HG03159 (cell line): ENCODE results near the gene RING1.

Experiments
- ATAC-seq: cut with Tn5 transposase; IDR thresholded peaks from one replicate; pipeline ENCODE4 v1.9.1; 2021; ENCODE audit warnings: mild to moderate bottlenecking, moderate library complexity; ENCODE audit not compliant: unreplicated experiment

The RING1 gene

GRCh38 chr6:33237741-33238140, 29.4 kb downstream of the RING1 start:
- ATAC-seq: no peak

GRCh38 chr6:33241968-33242367, 33.7 kb downstream of the RING1 start:
- ATAC-seq: no peak

- ATAC-seq: no peak
Observed at GRCh38 chr6:33243476-33243875, 35.2 kb downstream of the RING1 start.

- ATAC-seq: peak; percentile 34
Observed at GRCh38 chr6:33247977-33248642, 39.8 kb downstream of the RING1 start.

- peak; percentile 13 for ATAC-seq
Observed at GRCh38 chr6:33248643-33248931, 40.3 kb downstream of the RING1 start.

GRCh38 chr6:33248932-33249731, 40.8 kb downstream of the RING1 start:
- peak; percentile 83 for ATAC-seq

GRCh38 chr6:33249732-33250630, 41.7 kb downstream of the RING1 start:
- no peak for ATAC-seq

GRCh38 chr6:33250731-33251130, 42.4 kb downstream of the RING1 start:
- ATAC-seq: no peak

- ATAC-seq: no peak
Observed at GRCh38 chr6:33251395-33252012, 43.2 kb downstream of the RING1 start.

- no peak for ATAC-seq
Observed at GRCh38 chr6:33252759-33253158, 44.5 kb downstream of the RING1 start.

- no peak for ATAC-seq
Observed at GRCh38 chr6:33254591-33254990, 46.3 kb downstream of the RING1 start.

- no peak for ATAC-seq
Observed at GRCh38 chr6:33259032-33259431, 50.7 kb downstream of the RING1 start.
